Thoracic aorta (tissue), 2 donors: Measurements from ENCODE around the gene CREB3L1. TPM values are rescaled to one million over a fixed set of nuclear protein-coding genes. Genes with fewer than 3 reads are reported as not detected.

Experiments used
- ATAC-seq: fragments of 150-250 bp; one replicate; pipeline ENCODE4 v1.8.0; 2017; ENCODE audit warnings: low read depth; ENCODE audit not compliant: insufficient number of reproducible peaks, low FRiP score
- DNase-seq: peaks from one replicate; pipeline ENCODE4 v3.0.0-alpha.2; 2020; ENCODE audit warnings: low spot score
- H3K27ac ChIP-seq, 2 donors: fragments of 200-600 bp; sonication (generic); 1 replicate in 1 of 2; 2 replicates in 1 of 2; pipeline ENCODE4 v1.5.1; 2016; ENCODE audit warnings: mild to moderate bottlenecking in 2 of 2, moderate library complexity in 2 of 2
- H3K27me3 ChIP-seq: fragments of 200-600 bp; sonication (generic); replicated peaks from 2 replicates; pipeline ENCODE4 v1.6.0; 2016; ENCODE audit warnings: mild to moderate bottlenecking; ENCODE audit not compliant: insufficient read depth
- H3K36me3 ChIP-seq: fragments of 200-600 bp; sonication (generic); one replicate; pipeline ENCODE4 v1.5.1; 2016
- H3K4me1 ChIP-seq, 2 donors: fragments of 200-600 bp; sonication (generic); 1 replicate in 1 of 2; 2 replicates in 1 of 2; pipeline versions ENCODE4 v1.5.1 to v1.6.0; 2016; ENCODE audit warnings: low read depth in 2 of 2, mild to moderate bottlenecking in 1 of 2; ENCODE audit not compliant: control insufficient read depth in 1 of 2
- H3K4me3 ChIP-seq: fragments of 200-600 bp; sonication (generic); 2 replicates; pipeline ENCODE4 v1.5.1; 2016; ENCODE audit warnings: mild to moderate bottlenecking
- H3K9me3 ChIP-seq: fragments of 200-600 bp; sonication (generic); 2 replicates; pipeline ENCODE4 v1.5.1; 2016
- total RNA-seq, 2 donors: library from RNA; depleted of rRNA; stranded (reverse); fragments of >200 nt; gene quantifications; one replicate each; pipeline versions ENCODE4 v1.1.0 to v1.2.3, GENCODE V29; 2016
- TF ChIP-seq, protein P1 (sequence below): fragments of 200-600 bp; sonication (generic); IDR thresholded peaks from one replicate; pipeline ENCODE4 v1.5.1; 2019; ENCODE audit warnings: antibody characterized with exemption

The CREB3L1 gene
- total RNA-seq, 2 donors from 2014 or later, result 3.0 to 7.6 TPM

DNA sequence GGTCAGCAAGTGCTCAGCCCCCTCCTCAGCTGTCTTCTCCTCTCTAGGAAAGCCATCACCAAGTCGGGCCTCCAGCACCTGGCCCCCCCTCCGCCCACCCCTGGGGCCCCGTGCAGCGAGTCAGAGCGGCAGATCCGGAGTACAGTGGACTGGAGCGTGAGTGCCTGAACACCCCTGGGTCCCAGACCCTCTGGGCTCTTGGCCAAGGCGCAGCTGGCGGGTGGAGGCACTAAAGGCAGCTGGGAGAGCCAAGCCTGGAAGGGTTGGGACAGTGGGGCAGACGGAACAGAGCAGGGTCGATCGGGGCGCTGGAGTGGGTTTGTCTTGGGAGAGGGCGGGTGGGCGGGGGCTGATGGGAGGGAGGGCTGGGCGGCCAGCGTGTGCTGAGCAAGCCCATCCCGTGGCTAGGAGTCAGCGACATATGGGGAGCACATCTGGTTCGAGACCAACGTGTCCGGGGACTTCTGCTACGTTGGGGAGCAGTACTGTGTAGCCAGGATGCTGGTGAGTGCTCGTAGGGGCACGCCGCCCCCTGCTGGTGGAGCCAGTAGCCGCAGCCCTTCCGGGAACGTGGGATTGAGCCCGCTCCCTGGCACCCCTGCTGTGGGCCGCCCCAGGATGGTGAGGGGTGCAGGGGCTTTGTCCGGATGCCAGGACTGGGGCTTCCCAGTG is 89.9 kb downstream of the CREB3L1 start:
- H3K27ac ChIP-seq, result no peak overlapping the region
- TF ChIP-seq, protein P1, sequence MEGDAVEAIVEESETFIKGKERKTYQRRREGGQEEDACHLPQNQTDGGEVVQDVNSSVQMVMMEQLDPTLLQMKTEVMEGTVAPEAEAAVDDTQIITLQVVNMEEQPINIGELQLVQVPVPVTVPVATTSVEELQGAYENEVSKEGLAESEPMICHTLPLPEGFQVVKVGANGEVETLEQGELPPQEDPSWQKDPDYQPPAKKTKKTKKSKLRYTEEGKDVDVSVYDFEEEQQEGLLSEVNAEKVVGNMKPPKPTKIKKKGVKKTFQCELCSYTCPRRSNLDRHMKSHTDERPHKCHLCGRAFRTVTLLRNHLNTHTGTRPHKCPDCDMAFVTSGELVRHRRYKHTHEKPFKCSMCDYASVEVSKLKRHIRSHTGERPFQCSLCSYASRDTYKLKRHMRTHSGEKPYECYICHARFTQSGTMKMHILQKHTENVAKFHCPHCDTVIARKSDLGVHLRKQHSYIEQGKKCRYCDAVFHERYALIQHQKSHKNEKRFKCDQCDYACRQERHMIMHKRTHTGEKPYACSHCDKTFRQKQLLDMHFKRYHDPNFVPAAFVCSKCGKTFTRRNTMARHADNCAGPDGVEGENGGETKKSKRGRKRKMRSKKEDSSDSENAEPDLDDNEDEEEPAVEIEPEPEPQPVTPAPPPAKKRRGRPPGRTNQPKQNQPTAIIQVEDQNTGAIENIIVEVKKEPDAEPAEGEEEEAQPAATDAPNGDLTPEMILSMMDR, result peak; percentile 93
- H3K4me1 ChIP-seq, result peaks cover 3 to 21% of the 10 kb centered on the region in 2 donors
- DNase-seq (no peak), ATAC-seq (no peak)
- H3K27me3 ChIP-seq, result no peaks in the 10 kb centered on the region
- peaks cover 12% of the 10 kb centered on the region for H3K36me3 ChIP-seq
- no peaks in the 10 kb centered on the region for H3K9me3 ChIP-seq
- no peak overlapping the region for H3K4me3 ChIP-seq

GRCh38 chr11:46367916-46368267 is 90.4 kb downstream of the CREB3L1 start:
- TF ChIP-seq, protein P1, result no peak
- H3K27ac ChIP-seq, result no peak overlapping the region

DNA sequence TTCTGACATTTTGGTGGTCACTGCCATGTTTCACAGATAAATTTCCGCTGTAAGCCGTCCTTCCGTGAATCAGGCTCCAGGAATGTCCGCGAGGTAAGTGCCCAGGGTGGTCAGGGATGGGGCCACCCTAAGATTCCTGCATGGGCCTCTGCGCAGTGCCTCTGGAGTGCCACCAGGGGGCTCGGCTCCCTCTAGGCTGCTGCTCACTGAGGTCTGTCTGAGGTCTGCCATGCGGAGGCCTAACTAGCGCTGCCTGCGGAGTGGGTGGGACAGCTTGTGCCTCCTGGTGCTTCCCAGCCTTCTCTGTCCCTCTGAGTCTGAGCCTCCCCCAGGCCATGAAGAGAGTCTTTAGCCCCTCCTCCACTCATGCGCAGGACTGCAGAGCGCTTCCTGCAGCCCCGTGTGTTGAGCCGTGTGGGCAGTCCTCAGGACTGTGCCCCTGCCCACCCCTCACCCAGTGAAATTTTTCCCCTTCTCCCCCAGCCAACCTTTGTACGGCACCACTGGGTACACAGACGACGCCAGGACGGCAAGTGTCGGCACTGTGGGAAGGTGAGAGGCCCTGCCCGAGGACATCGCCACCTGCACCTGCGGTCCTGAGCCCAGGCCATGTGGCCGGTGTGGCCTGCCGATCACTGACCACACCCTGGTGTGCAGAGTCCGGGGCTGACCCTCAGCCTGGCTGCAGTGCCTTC is 92.1 kb downstream of the CREB3L1 start:
- H3K4me1 ChIP-seq, result peaks cover 0 to 9% of the 10 kb centered on the region in 2 donors
- H3K4me3 ChIP-seq, result no peak overlapping the region
- ATAC-seq, result no peak
- H3K36me3 ChIP-seq, result peaks cover 21% of the 10 kb centered on the region
- no peaks in the 10 kb centered on the region for H3K27me3 ChIP-seq
- DNase-seq, result no peak
- TF ChIP-seq, protein P1, result peak; percentile 76
- H3K27ac ChIP-seq, result no peak overlapping the region
- H3K9me3 ChIP-seq, result no peaks in the 10 kb centered on the region

More at GRCh38 chr11:46367916-46368267, 90.4 kb downstream of the CREB3L1 start:
- Histone ChIP-seq H3K4me3 (no peak overlapping the region), H3K36me3 (peaks cover 15% of the 10 kb centered on the region), H3K27me3 (no peaks in the 10 kb centered on the region), H3K9me3 (no peaks in the 10 kb centered on the region), H3K4me1 (peaks cover 3 to 16% of the 10 kb centered on the region in 2 donors)
- no peak for DNase-seq
- ATAC-seq, result no peak

GRCh38 chr11:46370253-46370652 is 92.8 kb downstream of the CREB3L1 start:
- peaks cover 27% of the 10 kb centered on the region for H3K36me3 ChIP-seq
- DNase-seq (no peak), ATAC-seq (no peak)
- peaks cover 0 to 9% of the 10 kb centered on the region in 2 donors for H3K4me1 ChIP-seq
- H3K4me3 ChIP-seq, result no peak overlapping the region
- H3K27ac ChIP-seq, result no peak overlapping the region
- TF ChIP-seq, protein P1, result no peak
- no peaks in the 10 kb centered on the region for H3K27me3 ChIP-seq
- no peaks in the 10 kb centered on the region for H3K9me3 ChIP-seq

Other genes with a start within 250 kb of the CREB3L1 start
- gene PHF21A, start 156.2 kb upstream of the CREB3L1 start, total RNA-seq, result 100 to 1,000 TPM in 1 of 2 donors, 10 to 100 TPM in 1; 62.3 to 104 TPM
- 10 to 100 TPM; 40.6 to 68.2 TPM for gene DGKZ, start 69.8 kb downstream of the CREB3L1 start, total RNA-seq
- gene MDK, start 104.0 kb downstream of the CREB3L1 start, total RNA-seq, result 10 to 100 TPM; 13.5 to 21.0 TPM
- gene CHRM4, start 114.1 kb downstream of the CREB3L1 start, total RNA-seq, result 1 to 10 TPM in 1 of 2 donors, not detected in 1; 1.8 TPM